Neuronal stem cell (in vitro differentiated cells): ENCODE data around the gene DNAJA3.

Experiments
- DNase-seq: peaks from one replicate; pipeline ENCODE4 v3.0.0-alpha.2; 2013; ENCODE audit warnings: low spot score
- H2AFZ ChIP-seq: one replicate; pipeline ENCODE4 v1.6.1; 2013; ENCODE audit warnings: mild to moderate bottlenecking, low read length, inconsistent platforms
- H2AK5ac ChIP-seq: 2 replicates; pipeline ENCODE4 v1.6.1; 2013; ENCODE audit warnings: low read depth, mild to moderate bottlenecking, inconsistent platforms, low read length, moderate library complexity, mixed read lengths
- H2BK120ac ChIP-seq: 2 replicates; pipeline ENCODE4 v1.6.1; 2013; ENCODE audit warnings: low read depth, mild to moderate bottlenecking, inconsistent platforms, low read length, moderate library complexity, mixed read lengths
- H2BK12ac ChIP-seq: one replicate; pipeline ENCODE4 v1.6.1; 2013; ENCODE audit warnings: low read length, inconsistent platforms
- H2BK15ac ChIP-seq: 2 replicates; pipeline ENCODE4 v1.6.1; 2013; ENCODE audit warnings: mild to moderate bottlenecking, low read length, inconsistent platforms, mixed read lengths
- H2BK5ac ChIP-seq: one replicate; pipeline ENCODE4 v1.6.1; 2013; ENCODE audit warnings: inconsistent platforms, mild to moderate bottlenecking, low read length, moderate library complexity
- H3K14ac ChIP-seq: one replicate; pipeline ENCODE4 v1.6.1; 2013; ENCODE audit warnings: low read length, inconsistent platforms
- H3K18ac ChIP-seq: 2 replicates; pipeline ENCODE4 v1.6.1; 2013; ENCODE audit warnings: low read length, inconsistent platforms
- H3K23ac ChIP-seq: 2 replicates; pipeline ENCODE4 v1.6.1; 2013; ENCODE audit warnings: low read depth, mild to moderate bottlenecking, mixed read lengths, low read length, inconsistent platforms; ENCODE audit not compliant: poor library complexity
- H3K27ac ChIP-seq: replicated peaks from 3 replicates; pipeline ENCODE4 v1.5.1; 2013; ENCODE audit warnings: low read length, inconsistent platforms
- H3K27me3 ChIP-seq, 3 experiments: 2 replicates each; pipeline ENCODE4 v1.6.1; 2013; ENCODE audit warnings: low read length in 3 of 3, mild to moderate bottlenecking in 2 of 3, inconsistent platforms in 1 of 3, low read depth in 1 of 3, mixed read lengths in 1 of 3, moderate library complexity in 1 of 3; ENCODE audit not compliant: control insufficient read depth in 3 of 3, insufficient read depth in 3 of 3
- H3K36me3 ChIP-seq, 2 donors: replicated peaks in 1 of 2; 2 replicates each; pipeline ENCODE4 v1.6.1; 2013; ENCODE audit warnings: low read length in 2 of 2; ENCODE audit not compliant: control insufficient read depth in 2 of 2, insufficient read depth in 2 of 2
- H3K4ac ChIP-seq: 2 replicates; pipeline ENCODE4 v1.6.1; 2013; ENCODE audit warnings: inconsistent platforms, mild to moderate bottlenecking, low read length, moderate library complexity
- H3K4me1 ChIP-seq, 2 donors: 1 replicate in 1 of 2; 2 replicates in 1 of 2; pipeline ENCODE4 v1.6.1; 2013; ENCODE audit warnings: low read length in 2 of 2, low read depth in 1 of 2; ENCODE audit not compliant: control insufficient read depth in 2 of 2, insufficient read depth in 1 of 2
- H3K4me2 ChIP-seq: one replicate; pipeline ENCODE4 v1.6.1; 2013; ENCODE audit warnings: mild to moderate bottlenecking, low read length, inconsistent platforms; ENCODE audit not compliant: insufficient read depth, poor library complexity, severe bottlenecking
- H3K4me3 ChIP-seq, 2 donors: 2 replicates each; pipeline ENCODE4 v1.5.1; 2013; ENCODE audit warnings: low read length in 2 of 2, mild to moderate bottlenecking in 2 of 2, inconsistent platforms in 1 of 2, moderate library complexity in 1 of 2
- H3K79me1 ChIP-seq: one replicate; pipeline ENCODE4 v1.6.1; 2013; ENCODE audit warnings: low read depth, mild to moderate bottlenecking, inconsistent platforms, low read length, moderate library complexity
- H3K9ac ChIP-seq: one replicate; pipeline ENCODE4 v1.6.1; 2013; ENCODE audit warnings: mild to moderate bottlenecking, low read depth, low read length, inconsistent platforms; ENCODE audit not compliant: poor library complexity
- H3K9me3 ChIP-seq, 2 donors: replicated peaks in 1 of 2; 2 replicates each; pipeline versions ENCODE3 to v1.6.1; 2013; ENCODE audit warnings: low read length in 2 of 2, mild to moderate bottlenecking in 2 of 2, inconsistent platforms in 1 of 2, low read depth in 1 of 2, mixed read lengths in 1 of 2, moderate library complexity in 1 of 2; ENCODE audit not compliant: control insufficient read depth in 2 of 2, insufficient read depth in 1 of 2
- H4K8ac ChIP-seq: one replicate; pipeline ENCODE4 v1.6.1; 2013; ENCODE audit warnings: low read depth, mild to moderate bottlenecking, inconsistent platforms, low read length, moderate library complexity
- H4K91ac ChIP-seq: one replicate; pipeline ENCODE4 v1.6.1; 2013; ENCODE audit warnings: low read length, low read depth, mild to moderate bottlenecking, inconsistent platforms; ENCODE audit not compliant: poor library complexity
- WGBS, 2 donors: extraction: QIAGEN DNeasy Blood & Tissue Kit; methylation state at CpG; one replicate each; pipeline ENCODE4 v1.1.7; 2013; ENCODE audit warnings: missing lambda C conversion rate in 2 of 2, mixed read lengths in 1 of 2; ENCODE audit not compliant: insufficient read length in 2 of 2, insufficient replicate concordance in 1 of 2; ENCODE audit errors: extremely low coverage in 2 of 2; 5-methylcytosine and 5-hydroxymethylcytosine counted together

Gene DNAJA3

GRCh38 chr16:4455951-4456350 is 30.3 kb downstream of the DNAJA3 start:
- peaks cover 0 to 2% of the 10 kb centered on the region in 2 donors for H3K4me1 ChIP-seq
- no peak overlapping the region for H2AFZ ChIP-seq
- peaks cover 18 to 86% of the 10 kb centered on the region in 2 donors for H3K36me3 ChIP-seq
- no peak overlapping the region for H4K8ac ChIP-seq
- H3K9ac ChIP-seq: no peak overlapping the region
- no peak overlapping the region for H3K14ac ChIP-seq
- H2BK12ac ChIP-seq: no peak overlapping the region
- H2BK120ac ChIP-seq: no peak overlapping the region
- no peak for DNase-seq
- no peak overlapping the region for H3K18ac ChIP-seq
- peaks cover 3% of the 10 kb centered on the region for H3K79me1 ChIP-seq
- no peaks in the 10 kb centered on the region for H3K9me3 ChIP-seq
- no CpG with 5 or more reads among the region's 10 CpGs for WGBS, 2 donors
- H3K23ac ChIP-seq: no peak overlapping the region
- H3K27ac ChIP-seq: no peak overlapping the region
- no peaks in the 10 kb centered on the region for H3K27me3 ChIP-seq
- H4K91ac ChIP-seq: no peak overlapping the region
- H3K4ac ChIP-seq: no peak overlapping the region
- peak overlapping the region in 1 of 2 donors; percentile 59 for H3K4me3 ChIP-seq
- no peak overlapping the region for H2BK5ac ChIP-seq
- H3K4me2 ChIP-seq: no peak overlapping the region
- H2AK5ac ChIP-seq: no peak overlapping the region
- no peak overlapping the region for H2BK15ac ChIP-seq

GRCh38 chr16:4460936-4461249 is 35.2 kb downstream of the DNAJA3 start:
- no peak overlapping the region for H3K23ac ChIP-seq
- H3K4me2 ChIP-seq: no peak overlapping the region
- no peak for DNase-seq
- H3K36me3 ChIP-seq: peaks cover 19 to 50% of the 10 kb centered on the region in 2 donors
- no peak overlapping the region for H2AFZ ChIP-seq
- H3K14ac ChIP-seq: no peak overlapping the region
- no peak overlapping the region for H4K8ac ChIP-seq
- no peak overlapping the region for H2BK15ac ChIP-seq
- H2BK120ac ChIP-seq: no peak overlapping the region
- H3K27ac ChIP-seq: no peak overlapping the region
- WGBS, 2 donors: no CpG with 5 or more reads among the region's 5 CpGs
- H4K91ac ChIP-seq: no peak overlapping the region
- no peak overlapping the region for H2BK12ac ChIP-seq
- peaks cover 8 to 9% of the 10 kb centered on the region in 2 donors for H3K4me1 ChIP-seq
- peaks cover 5% of the 10 kb centered on the region for H3K79me1 ChIP-seq
- no peak overlapping the region for H3K4ac ChIP-seq
- no peak overlapping the region for H3K18ac ChIP-seq
- no peaks in the 10 kb centered on the region for H3K9me3 ChIP-seq
- no peak overlapping the region for H2BK5ac ChIP-seq
- no peaks in the 10 kb centered on the region for H3K27me3 ChIP-seq
- H3K9ac ChIP-seq: no peak overlapping the region
- no peak overlapping the region for H3K4me3 ChIP-seq
- no peak overlapping the region for H2AK5ac ChIP-seq

GRCh38 chr16:4461250-4462085 is 35.8 kb downstream of the DNAJA3 start:
- H3K4ac ChIP-seq: no peak overlapping the region
- H4K91ac ChIP-seq: no peak overlapping the region
- peaks cover 8 to 9% of the 10 kb centered on the region in 2 donors for H3K4me1 ChIP-seq
- no peak overlapping the region for H2BK15ac ChIP-seq
- no CpG with 5 or more reads among the region's 27 CpGs for WGBS, 2 donors
- H3K27ac ChIP-seq: peak overlapping the region; percentile 39
- H3K18ac ChIP-seq: peak overlapping the region; percentile 53
- H3K4me3 ChIP-seq: no peak overlapping the region
- H2BK5ac ChIP-seq: no peak overlapping the region
- no peaks in the 10 kb centered on the region for H3K9me3 ChIP-seq
- H2AFZ ChIP-seq: no peak overlapping the region
- H3K79me1 ChIP-seq: peaks cover 5% of the 10 kb centered on the region
- no peak overlapping the region for H3K9ac ChIP-seq
- no peak overlapping the region for H2AK5ac ChIP-seq
- no peak overlapping the region for H2BK12ac ChIP-seq
- H3K23ac ChIP-seq: no peak overlapping the region
- no peak overlapping the region for H3K14ac ChIP-seq
- no peak overlapping the region for H3K4me2 ChIP-seq
- no peaks in the 10 kb centered on the region for H3K27me3 ChIP-seq
- H2BK120ac ChIP-seq: no peak overlapping the region
- H4K8ac ChIP-seq: no peak overlapping the region
- H3K36me3 ChIP-seq: peaks cover 22 to 50% of the 10 kb centered on the region in 2 donors
- no peak for DNase-seq

- H2BK5ac ChIP-seq: no peak overlapping the region
- H2BK15ac ChIP-seq: no peak overlapping the region
- H4K91ac ChIP-seq: no peak overlapping the region
- no peak for DNase-seq
- peaks cover 5% of the 10 kb centered on the region for H3K79me1 ChIP-seq
- H3K4me2 ChIP-seq: no peak overlapping the region
- no peak overlapping the region for H3K4me3 ChIP-seq
- no peak overlapping the region for H3K4ac ChIP-seq
- H3K4me1 ChIP-seq: peaks cover 8 to 9% of the 10 kb centered on the region in 2 donors
- no peak overlapping the region for H2AFZ ChIP-seq
- no peak overlapping the region for H2BK12ac ChIP-seq
- WGBS, 2 donors: no CpG with 5 or more reads among the region's 22 CpGs
- peak overlapping the region; percentile 34 for H3K9ac ChIP-seq
- peaks cover 26 to 39% of the 10 kb centered on the region in 2 donors for H3K36me3 ChIP-seq
- no peak overlapping the region for H2BK120ac ChIP-seq
- no peak overlapping the region for H2AK5ac ChIP-seq
- H3K9me3 ChIP-seq: no peaks in the 10 kb centered on the region
- H3K18ac ChIP-seq: no peak overlapping the region
- H3K14ac ChIP-seq: no peak overlapping the region
- no peaks in the 10 kb centered on the region for H3K27me3 ChIP-seq
- no peak overlapping the region for H4K8ac ChIP-seq
- H3K27ac ChIP-seq: peak overlapping the region; percentile 25
- H3K23ac ChIP-seq: peak overlapping the region; percentile 67
Observed at GRCh38 chr16:4463522-4464163, 38.0 kb downstream of the DNAJA3 start.
